GM12872 (cell line): ENCODE measurements around the gene SULT1C3.

Source experiments
- TF ChIP-seq, protein P1 (sequence below): IDR thresholded peaks from 3 replicates; pipeline ENCODE4 v1.5.1; 2011; ENCODE audit warnings: low read depth, mild to moderate bottlenecking, low read length, moderate library complexity; ENCODE audit not compliant: insufficient read depth

The SULT1C3 gene

DNA sequence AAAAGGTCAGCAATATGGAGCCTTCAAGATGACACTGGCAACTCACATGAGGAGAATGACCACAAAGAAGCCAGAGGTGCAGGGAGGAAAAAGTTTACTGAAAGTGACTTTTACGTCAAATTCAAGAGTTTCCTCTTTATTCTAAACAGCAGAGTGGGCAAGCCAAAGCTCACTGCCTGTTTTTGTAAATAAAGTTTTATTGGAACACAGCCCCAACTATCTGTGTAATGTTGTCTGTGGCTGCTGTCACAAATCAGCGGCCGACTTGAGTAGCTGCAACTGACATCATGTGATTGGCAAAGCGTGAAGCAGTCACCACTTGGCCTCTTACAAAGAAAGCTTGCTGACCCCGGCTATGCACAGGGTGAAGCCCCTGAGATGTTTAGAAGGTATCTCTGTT, 39.7 kb downstream of the SULT1C3 start:
- TF ChIP-seq, protein P1, sequence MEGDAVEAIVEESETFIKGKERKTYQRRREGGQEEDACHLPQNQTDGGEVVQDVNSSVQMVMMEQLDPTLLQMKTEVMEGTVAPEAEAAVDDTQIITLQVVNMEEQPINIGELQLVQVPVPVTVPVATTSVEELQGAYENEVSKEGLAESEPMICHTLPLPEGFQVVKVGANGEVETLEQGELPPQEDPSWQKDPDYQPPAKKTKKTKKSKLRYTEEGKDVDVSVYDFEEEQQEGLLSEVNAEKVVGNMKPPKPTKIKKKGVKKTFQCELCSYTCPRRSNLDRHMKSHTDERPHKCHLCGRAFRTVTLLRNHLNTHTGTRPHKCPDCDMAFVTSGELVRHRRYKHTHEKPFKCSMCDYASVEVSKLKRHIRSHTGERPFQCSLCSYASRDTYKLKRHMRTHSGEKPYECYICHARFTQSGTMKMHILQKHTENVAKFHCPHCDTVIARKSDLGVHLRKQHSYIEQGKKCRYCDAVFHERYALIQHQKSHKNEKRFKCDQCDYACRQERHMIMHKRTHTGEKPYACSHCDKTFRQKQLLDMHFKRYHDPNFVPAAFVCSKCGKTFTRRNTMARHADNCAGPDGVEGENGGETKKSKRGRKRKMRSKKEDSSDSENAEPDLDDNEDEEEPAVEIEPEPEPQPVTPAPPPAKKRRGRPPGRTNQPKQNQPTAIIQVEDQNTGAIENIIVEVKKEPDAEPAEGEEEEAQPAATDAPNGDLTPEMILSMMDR = no peak

DNA sequence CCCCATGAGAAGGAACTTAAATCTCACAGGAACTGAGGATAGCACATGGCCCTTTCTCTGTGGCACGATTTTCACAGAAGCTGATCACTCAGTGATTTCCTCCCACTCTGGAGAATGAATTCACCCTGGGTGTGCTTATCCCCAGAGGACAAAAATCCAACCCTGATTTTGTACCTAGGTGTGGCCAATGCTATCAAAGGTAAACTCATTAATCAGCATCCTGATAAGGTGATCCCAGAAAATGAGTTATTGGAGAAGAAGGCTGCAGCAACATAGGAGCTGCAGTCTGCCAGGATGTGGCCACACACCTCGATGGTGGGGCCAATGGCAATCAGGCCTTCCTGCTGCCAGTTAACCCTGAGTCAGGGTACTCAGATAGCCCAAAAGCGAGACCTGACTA, 40.7 kb downstream of the SULT1C3 start:
- TF ChIP-seq, protein P1 = no peak

DNA sequence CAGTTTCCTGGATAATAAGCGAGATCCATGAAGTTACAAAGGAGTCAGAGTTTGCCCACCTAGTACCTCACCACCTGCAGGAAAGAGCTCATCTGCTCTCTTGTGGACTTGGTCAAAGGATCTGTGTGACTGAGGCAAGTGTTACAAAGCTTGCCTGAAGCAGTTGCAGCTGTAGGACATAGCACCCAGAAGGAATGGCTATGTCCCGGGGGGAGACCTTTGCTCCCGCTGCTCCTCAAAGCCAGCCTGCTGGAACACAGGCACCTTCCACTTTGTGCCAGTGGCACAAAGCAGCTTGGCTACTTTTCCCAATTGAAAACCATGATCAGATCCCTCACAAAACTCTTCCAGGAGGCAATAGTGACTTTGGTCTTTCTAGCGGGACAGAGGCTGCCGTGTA, 45.8 kb downstream of the SULT1C3 start:
- TF ChIP-seq, protein P1 = no peak

DNA sequence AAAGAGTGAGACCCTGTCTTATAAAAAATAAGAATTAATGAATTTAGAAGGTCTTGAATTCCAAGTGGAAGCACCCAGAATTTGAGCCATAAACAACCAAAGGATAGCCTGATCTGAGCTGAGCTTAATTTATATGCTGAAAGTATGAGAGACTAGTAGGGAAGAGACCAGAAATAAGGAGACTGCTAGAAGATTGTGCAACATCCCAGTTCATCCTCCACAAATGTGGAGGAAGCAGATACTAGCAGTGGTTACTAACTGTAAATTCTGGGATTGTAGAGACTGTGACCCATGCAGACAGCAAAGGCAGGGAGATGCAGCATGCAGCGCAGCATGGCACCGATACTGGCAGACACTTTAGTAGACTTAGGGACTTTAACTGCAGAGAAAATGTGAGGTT, 47.4 kb downstream of the SULT1C3 start:
- TF ChIP-seq, protein P1 = no peak

DNA sequence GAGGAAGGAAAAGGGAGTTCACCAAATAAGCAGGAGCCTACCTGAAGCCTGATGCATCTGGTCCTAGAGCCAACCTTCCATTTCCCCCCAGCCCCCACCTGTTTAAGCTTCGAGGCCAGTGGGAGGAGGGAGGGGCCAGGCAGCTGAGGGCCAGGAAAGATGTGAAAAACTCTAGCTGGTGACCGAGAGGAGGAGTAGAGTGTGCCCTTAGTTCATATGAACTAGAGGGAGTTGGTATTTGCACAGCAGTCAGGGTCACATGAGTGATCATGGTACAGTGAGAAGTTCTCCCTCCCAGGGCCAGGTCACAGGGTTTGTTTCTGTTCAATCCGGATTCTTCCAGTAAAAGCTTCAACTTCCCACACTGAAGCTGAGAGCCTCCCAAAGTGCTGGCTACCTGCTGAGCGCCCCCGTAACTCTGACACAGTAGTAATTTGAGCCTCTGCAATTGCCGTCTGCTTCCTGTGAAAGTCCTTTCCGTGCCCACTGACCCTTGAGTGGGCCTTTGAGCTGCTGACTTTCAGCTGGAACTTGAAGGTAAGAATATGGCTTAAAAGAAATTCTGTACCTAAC, 48.9 kb downstream of the SULT1C3 start, which contains the start of gene SULT1C2:
Gene SULT1C2 (plus strand): TSS at position 362 of the 573 bp plus-strand sequence. CDS start 4,773 bp downstream, outside the sequence.
- TF ChIP-seq, protein P1 = no peak

DNA sequence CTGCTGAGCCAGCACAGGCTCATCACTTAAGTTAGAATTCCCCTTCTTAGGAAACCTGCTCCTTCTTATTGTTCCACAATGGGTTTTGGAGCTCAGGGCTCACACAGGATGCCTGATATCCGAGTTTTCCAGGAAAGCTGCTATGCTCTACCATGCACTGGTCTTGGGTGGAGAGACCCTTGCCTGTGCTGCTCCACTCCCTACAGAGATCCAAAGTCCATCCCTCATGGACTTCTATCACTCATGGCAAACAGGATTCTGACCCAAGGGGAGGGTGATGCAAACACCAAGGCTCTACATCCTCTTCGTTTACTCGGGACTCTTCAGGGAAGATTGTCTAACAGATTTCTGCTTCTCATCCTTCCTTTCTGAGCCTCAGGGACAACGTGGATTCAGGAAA, 54.1 kb downstream of the SULT1C3 start:
- TF ChIP-seq, protein P1 = no peak

DNA sequence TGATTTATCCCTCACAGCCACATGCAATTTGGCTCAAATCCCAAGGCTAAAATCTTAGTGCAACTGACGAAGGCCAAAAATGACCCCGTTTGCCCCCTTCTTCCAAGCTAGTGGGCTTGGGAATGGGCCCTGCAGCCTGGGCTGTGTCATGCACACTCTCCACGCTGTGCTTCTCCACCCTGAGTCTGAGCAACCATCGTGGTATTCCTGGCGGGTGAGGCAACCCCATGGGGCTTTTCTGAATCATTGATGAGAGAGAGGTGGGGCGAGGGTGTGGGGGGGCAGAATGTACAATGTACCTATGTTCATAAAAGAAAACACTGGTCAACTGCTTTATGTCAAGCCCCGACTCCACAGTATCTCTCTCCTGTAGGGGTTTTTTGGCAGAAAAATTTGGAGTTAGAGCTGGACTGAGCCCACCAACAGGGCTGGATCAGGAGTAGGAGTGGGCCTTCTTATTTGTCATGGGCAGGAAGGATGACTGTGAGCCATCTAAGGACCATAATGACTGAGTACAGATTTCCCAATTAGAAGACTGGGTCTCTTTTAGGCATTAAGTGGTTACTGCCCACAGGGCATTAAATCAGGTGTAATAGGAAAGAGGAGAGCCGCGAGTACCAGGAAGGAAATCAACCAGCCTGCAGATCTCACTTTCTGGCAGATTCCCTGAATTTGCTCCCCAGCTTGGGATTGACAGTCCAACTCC, 57.8 kb downstream of the SULT1C3 start:
- TF ChIP-seq, protein P1 = no peak
